HG03039 (cell line): ENCODE results near the gene POR.
"Not testable (repeated sequence)": the region's sequence is repeated elsewhere in the genome, so short reads cannot be mapped to it uniquely, and the experiment has no call there.

Experiments used
- ATAC-seq: cut with Tn5 transposase; IDR thresholded peaks from one replicate; pipeline ENCODE4 v1.9.1; 2021; ENCODE audit warnings: mild to moderate bottlenecking, moderate library complexity; ENCODE audit not compliant: unreplicated experiment

The POR gene

GRCh38 chr7:75988568-75989499, 73.9 kb downstream of the POR start:
- no peak for ATAC-seq

GRCh38 chr7:75989500-75990388, 74.8 kb downstream of the POR start:
- ATAC-seq: no peak

- no peak for ATAC-seq
These were observed 76.7 kb downstream of the POR start for GRCh38 chr7:75991531-75992082.

- no peak for ATAC-seq
These were observed 77.3 kb downstream of the POR start for GRCh38 chr7:75992083-75992755.

- peak; percentile 7 for ATAC-seq
These were observed 78.9 kb downstream of the POR start for GRCh38 chr7:75993689-75994387.

GRCh38 chr7:75994388-75995051, 79.6 kb downstream of the POR start, which contains the start of gene TMEM120A:
Gene TMEM120A, minus strand, starts transcription at chr7:75994595. Its CDS starts 25 bp downstream, at chr7:75994570.
- ATAC-seq: peak; percentile 90

- no peak for ATAC-seq
These were observed 80.1 kb downstream of the POR start for GRCh38 chr7:75995052-75995471.

- ATAC-seq: no peak
These were observed 81.0 kb downstream of the POR start for GRCh38 chr7:75995996-75996395.

GRCh38 chr7:75996476-75996875, 81.5 kb downstream of the POR start:
- ATAC-seq: no peak

- no peak for ATAC-seq
These were observed 83.1 kb downstream of the POR start for GRCh38 chr7:75998038-75998437.

- no peak for ATAC-seq
These were observed 85.6 kb downstream of the POR start for GRCh38 chr7:76000566-76000965.

- ATAC-seq: no peak
These were observed 87.2 kb downstream of the POR start for GRCh38 chr7:76002139-76002538.

- no peak for ATAC-seq
These were observed 87.9 kb downstream of the POR start for GRCh38 chr7:76002822-76003221.

- no peak for ATAC-seq
These were observed 88.4 kb downstream of the POR start for GRCh38 chr7:76003351-76003750.

- not testable (repeated sequence) for ATAC-seq
These were observed 90.0 kb downstream of the POR start for GRCh38 chr7:76005004-76005403.

- ATAC-seq: no peak
These were observed 93.3 kb downstream of the POR start for GRCh38 chr7:76008156-76008687.

GRCh38 chr7:76009672-76010600, 95.0 kb downstream of the POR start:
- no peak for ATAC-seq

GRCh38 chr7:76011442-76011861, 96.5 kb downstream of the POR start:
- no peak for ATAC-seq
